Panc1 (cell line): Measurements from ENCODE around the gene HTRA3. TPM values are rescaled to one million over a fixed set of nuclear protein-coding genes. Genes with fewer than 3 reads are reported as not detected.

ENCODE experiments used
- ATAC-seq: fragments of 200-7000 bp; cut with Tn5 transposase; 2 replicates; pipeline ENCODE4 v1.9.1; 2020; ENCODE audit warnings: mild to moderate bottlenecking, moderate library complexity
- BruUV-seq: library from RNA; stranded (reverse); fragments of 400-500 nt; replicated peaks from 2 replicates; lab custom pipeline; 2021; lab: Mats Ljungman, UMichigan
- CTCF ChIA-PET: fragments of 300-600 bp; sonication (Branson Sonifier 250); formaldehyde crosslinking; loops from one replicate; lab custom pipeline; 2022; ENCODE audit warnings: antibody characterized with exemption; lab: Charles Lee
- POLR2A ChIA-PET: fragments of 300-600 bp; sonication (Branson Sonifier 250); formaldehyde crosslinking; loops from one replicate; lab custom pipeline; 2022; ENCODE audit warnings: antibody characterized with exemption; lab: Charles Lee
- DNase-seq: peaks from one replicate; pipeline ENCODE4 v3.0.0-alpha.2; 2010; ENCODE audit warnings: low read depth, low spot score
- H3K27ac ChIP-seq: 2 replicates; pipeline ENCODE4 v1.5.1; 2011; ENCODE audit warnings: mild to moderate bottlenecking, low read length, inconsistent platforms
- H3K27me3 ChIP-seq: fragments of 200-500 bp; sonication (Bioruptor generic); 2 replicates; pipeline ENCODE4 v1.6.0; 2014; ENCODE audit warnings: low read length, inconsistent platforms; ENCODE audit not compliant: control insufficient read depth, insufficient read depth
- H3K36me3 ChIP-seq: fragments of 200-500 bp; sonication (Bioruptor generic); 2 replicates; pipeline ENCODE4 v1.5.1; 2014; ENCODE audit warnings: inconsistent platforms, mild to moderate bottlenecking, low read length, moderate library complexity; ENCODE audit not compliant: control insufficient read depth, insufficient read depth
- H3K4me1 ChIP-seq: 2 replicates; pipeline ENCODE4 v1.5.1; 2011; ENCODE audit warnings: inconsistent platforms, mild to moderate bottlenecking, low read length, moderate library complexity; ENCODE audit not compliant: control insufficient read depth, insufficient read depth
- H3K4me3 ChIP-seq, 2 experiments: 2 replicates each; pipeline ENCODE4 v1.5.1; 2011 to 2012; ENCODE audit warnings: low read depth in 2 of 2, low read length in 2 of 2, mild to moderate bottlenecking in 2 of 2, inconsistent platforms in 1 of 2, moderate library complexity in 1 of 2
- H3K9me3 ChIP-seq: fragments of 200-500 bp; sonication (Bioruptor generic); 2 replicates; pipeline ENCODE4 v1.5.1; 2014; ENCODE audit warnings: low read depth, mild to moderate bottlenecking, inconsistent platforms, low read length, moderate library complexity; ENCODE audit not compliant: control insufficient read depth, insufficient read depth
- CTCF ChIP-seq: fragments of 450-650 bp; IDR thresholded peaks from 2 replicates; pipeline ENCODE4 v1.5.1; 2017; ENCODE audit warnings: mild to moderate bottlenecking
- POLR2AphosphoS5 ChIP-seq: IDR thresholded peaks from 2 replicates; pipeline ENCODE4 v1.6.1; 2012; ENCODE audit warnings: mild to moderate bottlenecking, low read depth, low read length, moderate library complexity
- REST ChIP-seq, 2 experiments: IDR thresholded peaks; 2 replicates each; pipeline ENCODE4 v1.6.1; 2011 to 2012; ENCODE audit warnings: low read depth in 2 of 2, control low read depth in 1 of 2, low read length in 1 of 2, mild to moderate bottlenecking in 1 of 2, moderate library complexity in 1 of 2; ENCODE audit not compliant: insufficient read depth in 1 of 2
- SIN3A ChIP-seq: IDR thresholded peaks from 2 replicates; pipeline ENCODE4 v1.6.1; 2012; ENCODE audit warnings: low read depth, mild to moderate bottlenecking, low read length, moderate library complexity, borderline replicate concordance; ENCODE audit not compliant: insufficient read depth
- TCF7L2 ChIP-seq: IDR thresholded peaks from 2 replicates; pipeline ENCODE4 v1.6.1; 2011; ENCODE audit warnings: mild to moderate bottlenecking, low read depth, low read length, inconsistent platforms
- in situ Hi-C: cut with HindIII; loops from 2 replicates; pipeline ENCODE4 v1.10.0; 2016; ENCODE audit warnings: low sequenced_read_pairs, low pct_unique_long_range_greater_than_20kb
- intact Hi-C: fragments of 100-400 bp; cut with micrococcal nuclease; formaldehyde crosslinking; loops from one replicate; pipeline ENCODE4 v1.10.0; 2022; ENCODE audit not compliant: unreplicated experiment
- total RNA-seq: library from RNA; stranded (reverse); gene quantifications from one replicate; pipeline ENCODE4 v1.2.1, GENCODE V29; 2021; ENCODE audit not compliant: unreplicated experiment

The HTRA3 gene
- total RNA-seq, 1 experiment from 2014 or later: 0.98 TPM

- no peak overlapping the region for H3K4me3 ChIP-seq
- ChIA-PET CTCF (no interaction called here), POLR2A (no interaction called here)
- H3K27ac ChIP-seq: no peak overlapping the region
- intact Hi-C loops (no loop called here), in situ Hi-C loops (no loop called here)
- no peaks in the 10 kb centered on the region for H3K36me3 ChIP-seq
- H3K4me1 ChIP-seq: no peaks in the 10 kb centered on the region
- TF ChIP-seq POLR2AphosphoS5 (no peak), TCF7L2 (no peak), SIN3A (no peak), CTCF (no peak), REST (IDR thresholded peaks at IDR 0.05; ENCODE audit: insufficient read depth in 1 of 2, low read depth in 2 of 2, low read length in 1 of 2) (no peak)
- ATAC-seq (no peak), DNase-seq (no peak)
- no TSS peak for BruUV-seq
- no peaks in the 10 kb centered on the region for H3K9me3 ChIP-seq
- no peaks in the 10 kb centered on the region for H3K27me3 ChIP-seq
These were observed 60.6 kb downstream of the HTRA3 start for GRCh38 chr4:8329859-8330761.

- BruUV-seq: no TSS peak
- H3K27ac ChIP-seq: no peak overlapping the region
- ChIA-PET POLR2A (no interaction called here), CTCF (no interaction called here)
- DNase-seq (no peak), ATAC-seq (no peak)
- in situ Hi-C loops (no loop called here), intact Hi-C loops (no loop called here)
- no peak overlapping the region for H3K4me3 ChIP-seq
- no peaks in the 10 kb centered on the region for H3K4me1 ChIP-seq
- TF ChIP-seq SIN3A (no peak), TCF7L2 (no peak), CTCF (no peak), POLR2AphosphoS5 (no peak), REST (IDR thresholded peaks at IDR 0.05; ENCODE audit: insufficient read depth in 1 of 2, low read depth in 2 of 2, low read length in 1 of 2) (no peak)
- H3K27me3 ChIP-seq: no peaks in the 10 kb centered on the region
- H3K9me3 ChIP-seq: no peaks in the 10 kb centered on the region
- H3K36me3 ChIP-seq: no peaks in the 10 kb centered on the region
These were observed 61.4 kb downstream of the HTRA3 start for GRCh38 chr4:8330821-8331574.
